K562 (cell line): Measurements from ENCODE around the gene C1RL.

Experiments used
- DLX4 ChIP-seq: fragments of 250-450 bp; sonication (Bioruptor Pico); IDR thresholded peaks from 2 replicates; pipeline ENCODE4 v1.6.1; 2021; ENCODE audit warnings: mild to moderate bottlenecking
- HDAC2 ChIP-seq: fragments of 450-650 bp; IDR thresholded peaks from 2 replicates; pipeline ENCODE4 v1.6.1; 2016; ENCODE audit warnings: mild to moderate bottlenecking
- SIN3A ChIP-seq, 2 experiments: fragments of 150-350 bp in 1 of 2; IDR thresholded peaks; 2 replicates each; pipeline ENCODE4 v1.6.1; 2011 to 2016; ENCODE audit warnings: borderline replicate concordance in 2 of 2, low read depth in 2 of 2, low read length in 2 of 2, mild to moderate bottlenecking in 2 of 2, moderate library complexity in 2 of 2; ENCODE audit not compliant: control insufficient read depth in 1 of 2
- ZHX1 ChIP-seq: fragments of 150-350 bp; conservative IDR thresholded peaks from 2 replicates; pipeline ENCODE4 v1.6.1; 2014; ENCODE audit warnings: low read length
- ZNF124 ChIP-seq: sonication (generic); formaldehyde crosslinking; IDR thresholded peaks from 2 replicates; pipeline ENCODE4 v1.8.1; 2022; ENCODE audit warnings: missing genetic modification reagents

- no peak for TF ChIP-seq HDAC2
- TF ChIP-seq SIN3A (IDR thresholded peaks at IDR 0.05; ENCODE audit: borderline replicate concordance in 2 of 2, control insufficient read depth in 1 of 2, low read depth in 2 of 2, low read length in 2 of 2), result no peak
- TF ChIP-seq ZNF124 (CRISPR knock-in tag), result no peak
- no peak for TF ChIP-seq ZHX1
- TF ChIP-seq DLX4 (CRISPR knock-in tag), result no peak
Measured at GRCh38 chr12:7118881-7119280, 9.9 kb upstream of the C1RL start.
